NB4 (cell line): Measurements from ENCODE around the gene XAF1.

ENCODE experiments used
- CTCF ChIP-seq: IDR thresholded peaks from one replicate; pipeline ENCODE4 v1.5.1; 2012; ENCODE audit warnings: low read depth, low read length
- MAX ChIP-seq: IDR thresholded peaks from 2 replicates; pipeline ENCODE4 v1.6.1; 2011; ENCODE audit warnings: low read depth, low read length
- POLR2A ChIP-seq: IDR thresholded peaks from 2 replicates; pipeline ENCODE4 v1.6.1; 2011; ENCODE audit warnings: mild to moderate bottlenecking; ENCODE audit not compliant: insufficient read length; ENCODE audit errors: extremely low read depth

DNA sequence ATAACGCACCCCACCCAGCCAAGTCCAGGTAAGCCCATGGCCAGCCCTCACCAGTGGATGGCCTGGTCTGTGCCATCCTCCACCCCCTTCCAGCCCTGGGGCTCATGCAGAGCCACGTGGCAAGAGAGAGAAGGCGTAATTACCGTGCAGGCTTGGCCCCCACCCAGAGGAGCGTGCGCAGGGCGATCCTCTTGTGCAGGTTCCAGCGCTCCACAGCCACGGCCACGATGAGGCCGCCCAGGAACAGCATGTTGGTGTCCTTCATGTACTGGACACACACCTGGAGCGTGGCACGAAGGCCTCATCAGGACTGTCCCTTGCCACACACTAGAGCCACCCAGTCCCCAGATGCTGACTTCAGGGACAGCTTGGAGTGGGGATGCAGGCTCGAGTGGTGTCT is 49.3 kb upstream of the XAF1 start:
- no peak for TF ChIP-seq MAX
- no peak for TF ChIP-seq CTCF
- TF ChIP-seq POLR2A, result no peak
